Non-pigmented ciliary epithelial cell (primary cell): ENCODE data around the gene QPCTL.
"Not testable (repeated sequence)": the region's sequence is repeated elsewhere in the genome, so short reads cannot be mapped to it uniquely, and the experiment has no call there.

Experiments used
- DNase-seq: peaks from one replicate; pipeline ENCODE4 v3.0.0-alpha.2; 2010; ENCODE audit warnings: low read depth

The QPCTL gene

GRCh38 chr19:45676851-45677263 is 15.6 kb upstream of the QPCTL start:
- no peak for DNase-seq

GRCh38 chr19:45677351-45678230 is 14.9 kb upstream of the QPCTL start:
- DNase-seq: no peak

- no peak for DNase-seq
Measured at GRCh38 chr19:45681391-45682015, 11.0 kb upstream of the QPCTL start.

DNA sequence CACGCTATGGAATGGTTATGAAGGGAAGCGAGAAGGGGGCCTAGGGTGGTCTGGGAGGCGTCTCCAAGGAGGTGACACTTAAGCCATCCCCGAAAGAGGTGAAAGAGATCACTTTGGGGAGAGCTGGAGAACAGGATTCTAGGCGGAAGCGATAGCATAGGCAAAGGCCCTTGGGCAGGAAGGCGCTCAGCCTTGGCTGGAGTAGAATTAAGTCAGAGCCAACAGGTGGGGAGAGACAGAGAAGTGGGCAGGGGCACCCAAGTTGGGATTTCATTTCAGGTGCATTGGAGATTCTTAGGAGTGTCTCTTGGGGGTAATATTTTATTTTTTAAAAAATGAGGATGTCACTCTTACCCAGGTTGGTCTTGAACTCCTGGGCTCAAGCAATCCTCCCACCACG is 10.3 kb upstream of the QPCTL start:
- no peak for DNase-seq

DNA sequence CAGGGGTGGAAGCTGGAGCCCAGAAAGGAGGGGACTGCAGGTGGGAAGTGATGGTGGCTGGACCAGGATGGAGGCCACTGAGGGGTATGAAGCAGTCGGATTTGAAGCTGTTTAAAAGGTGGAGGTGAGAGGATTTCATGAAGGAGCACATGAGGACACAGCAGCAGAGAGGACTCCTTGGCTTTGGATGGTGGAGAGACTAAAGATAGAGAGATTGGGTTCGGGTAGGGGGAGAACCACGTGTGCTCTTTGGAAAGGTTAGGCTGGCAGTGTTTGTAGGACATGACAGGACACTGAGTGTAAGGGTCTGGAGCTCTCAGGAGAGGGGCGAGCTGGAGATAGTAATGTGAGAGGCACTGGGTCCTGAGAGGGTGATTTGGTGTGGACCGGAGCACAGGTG is 9.6 kb upstream of the QPCTL start:
- no peak for DNase-seq

DNA sequence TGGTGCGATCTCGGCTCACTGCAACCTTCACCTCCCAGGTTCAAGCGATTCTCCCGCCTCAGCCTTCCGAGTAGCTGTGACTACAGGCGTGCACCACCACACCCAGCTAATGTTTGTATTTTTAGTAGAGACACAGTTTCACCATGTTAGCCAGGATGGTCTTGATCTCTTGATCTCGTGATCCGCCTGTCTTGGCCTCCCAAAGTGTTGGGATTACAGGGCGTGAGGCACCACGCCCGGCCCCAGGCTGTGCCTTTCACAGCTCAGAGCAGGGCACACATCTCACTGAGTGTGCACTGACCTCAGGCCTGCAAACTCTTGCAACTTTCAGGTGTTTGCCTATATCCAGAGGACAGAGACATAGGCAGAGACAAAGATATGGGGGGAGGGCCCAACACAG is 7.4 kb upstream of the QPCTL start:
- not testable (repeated sequence) for DNase-seq

DNA sequence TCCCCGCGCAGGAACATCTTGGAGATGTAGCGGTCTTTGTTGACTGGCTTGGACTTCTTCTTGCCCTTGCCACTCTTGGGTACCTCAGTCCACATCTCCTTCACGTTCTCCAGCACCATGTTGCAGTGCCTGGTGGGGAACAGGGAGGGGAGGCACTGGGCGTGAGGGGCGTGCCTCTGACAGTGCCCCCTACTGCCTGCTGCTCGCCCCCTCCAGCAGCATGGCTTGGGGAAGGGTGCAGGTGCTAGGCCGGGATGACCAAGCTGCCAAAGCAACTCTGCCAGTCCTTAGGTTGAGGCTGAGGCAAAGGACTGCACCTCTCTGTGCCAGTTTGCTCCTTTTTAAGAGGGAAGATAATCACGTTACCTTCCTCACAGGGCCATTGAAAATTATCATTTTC is 4.9 kb upstream of the QPCTL start:
- no peak for DNase-seq

DNA sequence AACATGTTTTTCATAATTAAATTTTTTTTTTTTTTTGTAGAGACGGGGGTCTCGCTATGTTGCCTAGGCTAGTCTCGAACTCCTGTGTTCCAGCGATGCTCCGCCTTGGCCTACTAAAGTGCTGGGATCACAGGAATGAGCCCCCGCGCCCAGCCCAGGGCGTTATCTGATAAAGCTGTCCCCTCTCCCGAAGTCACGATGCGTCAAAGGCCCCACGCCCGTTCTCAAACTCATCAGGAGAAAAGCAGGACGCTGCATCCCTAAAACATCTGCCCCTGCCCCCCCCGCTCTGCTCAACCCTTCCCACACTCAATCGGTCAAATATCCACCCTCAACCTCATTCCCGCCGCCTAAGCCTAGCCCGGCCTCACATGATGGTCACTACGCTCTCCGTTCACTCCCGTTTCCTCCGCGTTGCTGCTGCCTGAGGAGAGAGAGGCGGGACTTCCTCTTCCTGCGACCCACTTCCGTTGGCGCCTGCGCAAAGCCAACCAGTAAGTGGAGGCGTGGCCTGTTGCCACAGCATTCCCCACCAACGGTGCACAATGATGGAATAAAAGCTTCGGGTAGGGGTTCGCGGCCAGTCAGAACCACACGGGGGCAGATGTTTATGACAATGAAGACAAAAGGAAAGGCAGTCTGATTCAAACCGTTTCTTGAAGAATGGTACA is 815 bp upstream of the QPCTL start, which contains the start of gene SNRPD2:
TSS of gene SNRPD2 (minus strand) at position 438 of the 671 bp plus-strand sequence. CDS start at position 373, 65 bp downstream.
- peak; percentile 83 for DNase-seq

DNA sequence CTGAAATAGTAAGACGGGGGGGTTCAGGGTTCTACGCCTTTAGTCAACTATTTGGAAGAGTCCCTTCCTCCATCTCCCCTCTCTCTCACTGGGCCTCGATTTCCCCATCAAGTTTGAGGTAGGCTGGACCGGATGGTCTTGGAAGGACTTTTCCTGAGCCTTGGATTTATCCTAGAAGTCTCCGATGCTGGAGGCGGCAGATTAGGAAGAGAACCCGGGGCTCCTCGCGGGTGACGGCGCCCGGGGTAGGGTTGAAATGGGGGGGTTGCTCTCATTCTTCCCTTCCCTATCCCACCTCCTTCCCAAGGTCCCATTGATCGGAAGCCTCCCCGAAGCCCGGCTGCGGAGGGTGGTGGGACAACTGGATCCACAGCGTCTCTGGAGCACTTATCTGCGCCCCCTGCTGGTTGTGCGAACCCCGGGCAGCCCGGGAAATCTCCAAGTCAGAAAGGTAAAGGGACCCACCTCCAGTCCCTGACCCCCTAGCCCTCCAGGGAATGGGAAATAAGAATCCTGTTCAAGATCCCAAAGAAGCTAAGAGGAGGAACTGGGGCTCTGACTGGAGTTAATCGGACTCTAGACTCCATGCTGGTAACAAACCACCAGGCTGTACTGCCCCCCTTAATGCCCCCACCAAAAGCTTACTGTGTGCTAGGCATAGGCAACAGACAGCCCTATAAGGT is 781 bp downstream of the QPCTL start:
- DNase-seq: no peak

- no peak for DNase-seq
Measured at GRCh38 chr19:45701676-45702075, 9.2 kb downstream of the QPCTL start.

- no peak for DNase-seq
Measured at GRCh38 chr19:45705115-45705514, 12.6 kb downstream of the QPCTL start.

DNA sequence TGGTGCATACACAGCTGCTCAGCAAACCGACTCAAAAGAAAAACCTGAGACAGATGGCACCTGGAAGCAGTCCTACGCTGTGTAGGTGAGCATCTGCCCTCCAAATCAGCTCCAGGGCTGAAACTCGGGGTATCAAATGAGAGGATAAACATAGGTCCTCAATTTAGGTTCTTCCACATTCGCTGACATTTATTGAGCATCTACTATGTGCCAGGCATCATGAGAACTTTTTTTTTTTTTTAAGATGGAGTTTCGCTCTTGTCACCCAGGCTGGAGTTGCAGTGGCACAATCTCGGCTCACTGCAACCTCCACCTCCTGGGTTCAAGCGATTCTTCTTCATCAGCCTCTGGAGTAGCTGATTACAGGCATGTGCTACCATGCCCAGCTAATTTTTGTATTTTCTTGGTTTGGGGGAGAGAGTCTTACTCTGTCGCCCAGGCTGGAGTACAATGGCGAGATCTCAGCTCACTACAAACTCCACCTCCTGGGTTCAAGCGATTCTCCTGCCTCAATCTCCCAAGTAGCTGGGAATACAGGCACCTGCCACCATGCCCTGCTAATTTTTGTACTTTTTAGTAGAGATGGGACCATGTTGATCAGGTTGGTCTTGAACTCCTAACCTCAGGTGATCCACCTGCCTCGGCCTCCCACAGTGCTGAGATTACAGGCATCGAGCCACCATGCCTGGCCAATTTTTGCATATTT is 13.4 kb downstream of the QPCTL start:
- DNase-seq: no peak

GRCh38 chr19:45710356-45711130 is 18.1 kb downstream of the QPCTL start:
- DNase-seq: no peak

DNA sequence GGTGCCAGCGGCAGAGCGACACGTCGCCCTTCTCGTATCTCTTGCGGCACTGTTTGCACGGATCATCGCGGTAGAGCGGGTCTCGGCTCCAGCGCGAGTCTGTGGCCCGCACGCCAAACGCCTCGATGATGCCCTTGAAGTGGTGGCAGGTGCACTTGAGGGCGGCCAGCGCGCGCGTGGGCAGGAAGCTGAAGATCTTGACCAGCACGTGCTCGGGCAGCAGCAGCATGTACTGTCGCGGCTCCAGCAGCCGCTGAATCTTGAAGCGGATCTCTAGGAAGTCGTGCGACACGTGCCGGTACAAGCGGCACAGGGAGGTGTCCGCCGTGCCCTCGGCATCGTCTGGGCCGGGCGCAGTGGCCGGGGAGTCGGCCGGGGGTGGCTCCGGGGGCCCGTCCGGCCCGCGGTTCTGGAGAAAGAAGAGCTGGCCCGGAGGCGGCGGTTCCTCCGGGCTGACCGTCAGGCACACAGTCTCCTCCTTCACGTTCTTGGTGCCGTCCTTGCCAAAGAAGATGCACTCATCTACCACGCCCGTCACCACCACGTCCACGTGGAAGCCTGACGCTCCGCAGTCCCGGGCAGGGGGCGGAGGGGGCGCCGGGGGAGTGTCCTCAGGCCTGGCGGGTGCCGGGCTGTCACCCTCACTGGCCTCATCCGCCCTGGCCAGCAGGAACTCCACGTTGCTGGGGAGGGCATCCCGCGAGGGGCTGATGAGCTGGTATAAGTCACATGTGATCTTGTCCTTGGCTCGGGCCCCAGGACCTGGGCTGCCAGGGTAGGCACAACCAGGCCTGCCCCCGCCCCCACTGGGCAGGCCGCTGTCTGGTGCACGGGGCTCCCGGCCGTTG is 19.6 kb downstream of the QPCTL start:
- no peak for DNase-seq

DNA sequence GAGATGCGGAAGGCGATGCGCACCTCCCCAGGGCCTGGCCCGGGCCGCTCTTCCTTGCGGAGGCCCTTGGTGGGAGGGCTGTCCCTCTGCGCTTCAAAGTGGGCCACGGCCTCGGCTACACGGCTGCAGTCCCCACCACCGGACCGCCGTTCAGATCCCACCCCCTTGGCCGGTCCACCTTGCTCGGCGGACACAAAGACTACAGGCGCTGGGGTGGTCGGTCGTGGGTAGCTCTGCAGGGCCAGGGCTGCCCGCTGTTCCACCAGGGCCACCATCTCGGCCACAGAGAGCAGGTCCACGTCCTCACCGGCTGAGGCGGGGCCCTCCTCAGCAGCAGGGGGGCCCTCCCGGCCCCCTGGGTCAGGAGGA is 20.2 kb downstream of the QPCTL start:
- DNase-seq: no peak

DNA sequence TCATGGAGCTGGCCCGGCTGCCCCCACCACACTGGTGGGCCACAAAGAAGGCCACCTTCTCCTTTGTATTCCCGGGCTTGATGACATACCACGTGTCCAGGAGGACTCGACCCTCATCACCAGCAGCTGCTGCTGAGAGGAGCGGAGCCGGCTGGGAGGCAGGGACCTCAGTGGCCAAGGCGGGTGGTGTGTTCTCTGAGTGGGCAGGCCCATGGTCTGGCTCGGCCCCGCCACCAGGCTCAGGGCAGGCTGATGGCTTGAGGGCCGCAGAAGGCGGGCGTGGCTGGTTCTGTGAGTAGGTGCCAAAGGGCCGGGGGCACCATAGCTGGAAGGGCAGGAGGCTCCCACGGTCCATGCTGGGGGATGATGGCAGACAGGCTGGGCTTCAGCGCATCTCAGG is 20.7 kb downstream of the QPCTL start:
- no peak for DNase-seq

- DNase-seq: no peak
Measured at GRCh38 chr19:45715139-45715538, 22.7 kb downstream of the QPCTL start.

- DNase-seq: no peak
Measured at GRCh38 chr19:45716359-45717130, 24.1 kb downstream of the QPCTL start.
